PFSK-1 (cell line): ENCODE results near the gene HNF4A.

Experiments used
- FOXP2 ChIP-seq: optimal IDR thresholded peaks from 2 replicates; pipeline ENCODE3; 2011; ENCODE audit warnings: borderline replicate concordance, control low read depth, inconsistent platforms; ENCODE audit not compliant: insufficient read depth; ENCODE audit errors: extremely low read length, extremely low read depth
- POLR2AphosphoS5 ChIP-seq: IDR thresholded peaks from 2 replicates; pipeline ENCODE4 v1.6.1; 2012; ENCODE audit warnings: low read depth, mild to moderate bottlenecking, control low read depth, low read length, moderate library complexity
- TAF1 ChIP-seq: IDR thresholded peaks from 2 replicates; pipeline ENCODE4 v1.6.1; 2012; ENCODE audit warnings: low read length, control low read depth, borderline replicate concordance; ENCODE audit not compliant: insufficient read depth
- TF ChIP-seq, protein P1 (sequence below), 2 experiments: IDR thresholded peaks; 2 replicates each; pipeline versions ENCODE4 v1.6.1 to v1.8.0; 2011 to 2012; ENCODE audit warnings: low read depth in 2 of 2, low read length in 2 of 2, control low read depth in 1 of 2, inconsistent platforms in 1 of 2, mild to moderate bottlenecking in 1 of 2, moderate library complexity in 1 of 2; ENCODE audit not compliant: insufficient read depth in 1 of 2

- TF ChIP-seq, protein P1, sequence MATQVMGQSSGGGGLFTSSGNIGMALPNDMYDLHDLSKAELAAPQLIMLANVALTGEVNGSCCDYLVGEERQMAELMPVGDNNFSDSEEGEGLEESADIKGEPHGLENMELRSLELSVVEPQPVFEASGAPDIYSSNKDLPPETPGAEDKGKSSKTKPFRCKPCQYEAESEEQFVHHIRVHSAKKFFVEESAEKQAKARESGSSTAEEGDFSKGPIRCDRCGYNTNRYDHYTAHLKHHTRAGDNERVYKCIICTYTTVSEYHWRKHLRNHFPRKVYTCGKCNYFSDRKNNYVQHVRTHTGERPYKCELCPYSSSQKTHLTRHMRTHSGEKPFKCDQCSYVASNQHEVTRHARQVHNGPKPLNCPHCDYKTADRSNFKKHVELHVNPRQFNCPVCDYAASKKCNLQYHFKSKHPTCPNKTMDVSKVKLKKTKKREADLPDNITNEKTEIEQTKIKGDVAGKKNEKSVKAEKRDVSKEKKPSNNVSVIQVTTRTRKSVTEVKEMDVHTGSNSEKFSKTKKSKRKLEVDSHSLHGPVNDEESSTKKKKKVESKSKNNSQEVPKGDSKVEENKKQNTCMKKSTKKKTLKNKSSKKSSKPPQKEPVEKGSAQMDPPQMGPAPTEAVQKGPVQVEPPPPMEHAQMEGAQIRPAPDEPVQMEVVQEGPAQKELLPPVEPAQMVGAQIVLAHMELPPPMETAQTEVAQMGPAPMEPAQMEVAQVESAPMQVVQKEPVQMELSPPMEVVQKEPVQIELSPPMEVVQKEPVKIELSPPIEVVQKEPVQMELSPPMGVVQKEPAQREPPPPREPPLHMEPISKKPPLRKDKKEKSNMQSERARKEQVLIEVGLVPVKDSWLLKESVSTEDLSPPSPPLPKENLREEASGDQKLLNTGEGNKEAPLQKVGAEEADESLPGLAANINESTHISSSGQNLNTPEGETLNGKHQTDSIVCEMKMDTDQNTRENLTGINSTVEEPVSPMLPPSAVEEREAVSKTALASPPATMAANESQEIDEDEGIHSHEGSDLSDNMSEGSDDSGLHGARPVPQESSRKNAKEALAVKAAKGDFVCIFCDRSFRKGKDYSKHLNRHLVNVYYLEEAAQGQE (IDR thresholded peaks at IDR 0.05; ENCODE audit: insufficient read depth in 1 of 2, low read depth in 2 of 2, low read length in 2 of 2), result no peak
- no peak for TF ChIP-seq TAF1
- TF ChIP-seq POLR2AphosphoS5, result no peak
- TF ChIP-seq FOXP2, result no peak
Measured at GRCh38 chr20:44415833-44416715, 60.6 kb downstream of the HNF4A start.
